IMR-90 (cell line): ENCODE measurements around the gene STX1B. TPM values are rescaled to one million over a fixed set of nuclear protein-coding genes. Genes with fewer than 3 reads are reported as not detected.

Experiments
- ATAC-seq: fragments of 200-7000 bp; cut with Tn5 transposase; 2 replicates; pipeline ENCODE4 v1.9.1; 2020; ENCODE audit warnings: low read depth, mild to moderate bottlenecking, moderate library complexity
- BruUV-seq: library from RNA; stranded (reverse); fragments of 400-500 nt; replicated peaks from 2 replicates; lab custom pipeline; 2021; lab: Mats Ljungman, UMichigan
- CTCF ChIA-PET: fragments of 300-600 bp; formaldehyde crosslinking; extraction: SDS; loops from one replicate; lab custom pipeline; 2021; ENCODE audit warnings: antibody characterized with exemption; lab: Yijun Ruan, JAX
- POLR2A ChIA-PET: fragments of 300-600 bp; sonication (Branson Sonifier 250); formaldehyde crosslinking; loops from one replicate; lab custom pipeline; 2022; ENCODE audit warnings: antibody characterized with exemption; ENCODE audit not compliant: unreplicated experiment; lab: Charles Lee
- DNase-seq: peaks from one replicate; pipeline ENCODE4 v3.0.0; 2013
- H2AFZ ChIP-seq: replicated peaks from 2 replicates; pipeline ENCODE3; 2013; ENCODE audit warnings: low read length, mild to moderate bottlenecking; ENCODE audit not compliant: poor library complexity
- H2AK5ac ChIP-seq: 2 replicates; pipeline ENCODE4 v1.6.1; 2013; ENCODE audit warnings: low read depth, low read length, inconsistent platforms
- H2AK9ac ChIP-seq: replicated peaks from 2 replicates; pipeline ENCODE3; 2013; ENCODE audit warnings: mild to moderate bottlenecking, low read depth, low read length, moderate library complexity; ENCODE audit not compliant: poor library complexity
- H2BK120ac ChIP-seq: 2 replicates; pipeline ENCODE4 v1.6.1; 2013; ENCODE audit warnings: low read depth, low read length, inconsistent platforms
- H2BK15ac ChIP-seq: 3 replicates; pipeline ENCODE4 v1.6.1; 2013; ENCODE audit warnings: low read depth, low read length, inconsistent platforms
- H2BK20ac ChIP-seq: 2 replicates; pipeline ENCODE4 v1.6.1; 2013; ENCODE audit warnings: low read depth, mild to moderate bottlenecking, inconsistent platforms, low read length, moderate library complexity
- H2BK5ac ChIP-seq: 2 replicates; pipeline ENCODE4 v1.6.1; 2013; ENCODE audit warnings: mild to moderate bottlenecking, low read depth, low read length, inconsistent platforms; ENCODE audit not compliant: poor library complexity, severe bottlenecking
- H3K14ac ChIP-seq: replicated peaks from 2 replicates; pipeline ENCODE4 v1.6.1; 2013; ENCODE audit warnings: low read depth, low read length, inconsistent platforms
- H3K18ac ChIP-seq: 2 replicates; pipeline ENCODE4 v1.6.1; 2013; ENCODE audit warnings: low read depth, low read length, control low read depth
- H3K23ac ChIP-seq: 2 replicates; pipeline ENCODE4 v1.6.1; 2013; ENCODE audit warnings: low read depth, low read length, inconsistent platforms
- H3K27ac ChIP-seq: 2 replicates; pipeline ENCODE4 v1.5.1; 2013; ENCODE audit warnings: mild to moderate bottlenecking, control low read depth, low read length; ENCODE audit not compliant: insufficient read depth
- H3K27me3 ChIP-seq: 2 replicates; pipeline ENCODE4 v1.6.1; 2013; ENCODE audit warnings: low read length; ENCODE audit not compliant: control insufficient read depth, insufficient read depth
- H3K36me3 ChIP-seq: 2 replicates; pipeline ENCODE4 v1.6.1; 2013; ENCODE audit warnings: low read length, mixed read lengths; ENCODE audit not compliant: control insufficient read depth, insufficient read depth
- H3K4ac ChIP-seq: 2 replicates; pipeline ENCODE4 v1.6.1; 2013; ENCODE audit warnings: low read depth, low read length, inconsistent platforms
- H3K4me1 ChIP-seq: 2 replicates; pipeline ENCODE4 v1.6.1; 2013; ENCODE audit warnings: low read length, mixed read lengths; ENCODE audit not compliant: control insufficient read depth, insufficient read depth
- H3K4me2 ChIP-seq: 2 replicates; pipeline ENCODE4 v1.6.1; 2013; ENCODE audit warnings: low read depth, mild to moderate bottlenecking, control low read depth, low read length, moderate library complexity
- H3K4me3 ChIP-seq: 2 replicates; pipeline ENCODE4 v1.5.1; 2013; ENCODE audit warnings: low read depth, mild to moderate bottlenecking, control low read depth, low read length, moderate library complexity; ENCODE audit not compliant: insufficient read depth
- H3K56ac ChIP-seq: 2 replicates; pipeline ENCODE4 v1.6.1; 2013; ENCODE audit warnings: low read length, inconsistent platforms; ENCODE audit not compliant: insufficient read depth; ENCODE audit errors: extremely low read depth
- H3K79me1 ChIP-seq, 2 experiments: 2 replicates each; pipeline ENCODE4 v1.6.1; 2013; ENCODE audit warnings: low read length in 2 of 2, inconsistent platforms in 1 of 2, low read depth in 1 of 2
- H3K9ac ChIP-seq: 2 replicates; pipeline ENCODE4 v1.6.1; 2013; ENCODE audit warnings: low read depth, low read length, control low read depth
- H3K9me1 ChIP-seq: 2 replicates; pipeline ENCODE4 v1.6.1; 2013; ENCODE audit warnings: low read length, inconsistent platforms; ENCODE audit not compliant: insufficient read depth
- H3K9me3 ChIP-seq: 2 replicates; pipeline ENCODE4 v1.6.1; 2013; ENCODE audit warnings: low read length; ENCODE audit not compliant: control insufficient read depth, insufficient read depth
- H4K20me1 ChIP-seq: 2 replicates; pipeline ENCODE4 v1.6.1; 2013; ENCODE audit warnings: low read length, inconsistent platforms; ENCODE audit not compliant: insufficient read depth
- H4K5ac ChIP-seq: 2 replicates; pipeline ENCODE4 v1.6.1; 2013; ENCODE audit warnings: mild to moderate bottlenecking, low read depth, low read length, control low read depth
- H4K8ac ChIP-seq, 2 experiments: 2 replicates each; pipeline ENCODE4 v1.6.1; 2013; ENCODE audit warnings: low read depth in 2 of 2, low read length in 2 of 2, control low read depth in 1 of 2, inconsistent platforms in 1 of 2
- H4K91ac ChIP-seq: 2 replicates; pipeline ENCODE4 v1.6.1; 2013; ENCODE audit warnings: low read depth, low read length, inconsistent platforms; ENCODE audit not compliant: insufficient read depth
- BHLHE40 ChIP-seq: fragments of 150-350 bp; IDR thresholded peaks from 2 replicates; pipeline ENCODE4 v1.6.1; 2016; ENCODE audit warnings: mild to moderate bottlenecking, low read depth, low read length
- CEBPB ChIP-seq: IDR thresholded peaks from 2 replicates; pipeline ENCODE4 v1.6.1; 2012; ENCODE audit warnings: low read depth, low read length, improper control_type of control experiment
- CHD1 ChIP-seq: IDR thresholded peaks from 2 replicates; pipeline ENCODE4 v1.6.1; 2012; ENCODE audit warnings: low read depth, low read length, improper control_type of control experiment
- CTCF ChIP-seq: conservative IDR thresholded peaks from 2 replicates; pipeline ENCODE4 v1.5.1; 2012; ENCODE audit warnings: mild to moderate bottlenecking, low read depth, low read length, improper control_type of control experiment
- MAFK ChIP-seq: IDR thresholded peaks from 2 replicates; pipeline ENCODE4 v1.6.1; 2012; ENCODE audit warnings: low read depth, low read length, improper control_type of control experiment
- MXI1 ChIP-seq: IDR thresholded peaks from 2 replicates; pipeline ENCODE4 v1.6.1; 2012; ENCODE audit warnings: low read depth, mild to moderate bottlenecking, low read length, moderate library complexity, borderline replicate concordance
- POLR2A ChIP-seq: IDR thresholded peaks from 2 replicates; pipeline ENCODE4 v1.6.1; 2012; ENCODE audit warnings: mild to moderate bottlenecking, low read depth, low read length
- RCOR1 ChIP-seq: IDR thresholded peaks from 2 replicates; pipeline ENCODE4 v1.6.1; 2012; ENCODE audit warnings: mild to moderate bottlenecking, low read length, improper control_type of control experiment; ENCODE audit not compliant: insufficient replicate concordance
- RFX5 ChIP-seq: IDR thresholded peaks from 2 replicates; pipeline ENCODE4 v1.8.0; 2012; ENCODE audit warnings: low read depth, mild to moderate bottlenecking, low read length, moderate library complexity
- SMC3 ChIP-seq: fragments of 150-350 bp; IDR thresholded peaks from 2 replicates; pipeline ENCODE4 v1.6.1; 2016; ENCODE audit warnings: low read depth, mild to moderate bottlenecking, antibody characterized with exemption, low read length, moderate library complexity
- WGBS, 2 experiments: methylation state at CpG; one replicate each; pipeline versions ENCODE4 v1.1.5 to v1.1.7; 2013; ENCODE audit warnings: missing lambda C conversion rate in 2 of 2; ENCODE audit not compliant: insufficient read length in 1 of 2; ENCODE audit errors: extremely low coverage in 2 of 2; 5-methylcytosine and 5-hydroxymethylcytosine counted together
- dilution Hi-C: fragments of 300-500 bp; cut with HindIII; formaldehyde crosslinking; loops from one replicate; pipeline ENCODE4 v1.14.3; 2018; ENCODE audit warnings: low sequenced_read_pairs; ENCODE audit not compliant: unreplicated experiment
- in situ Hi-C: fragments of 300-500 bp; cut with MboI; formaldehyde crosslinking; loops from 3 replicates; pipeline ENCODE4 v1.14.3; 2019; ENCODE audit warnings: low sequenced_read_pairs, inconsistent platforms, mixed read lengths
- intact Hi-C: fragments of 100-400 bp; cut with micrococcal nuclease; formaldehyde crosslinking; loops from 2 replicates; pipeline ENCODE4 v1.10.0; 2022
- polyA plus RNA-seq, 3 experiments: library from polyadenylated mRNA; depleted of rRNA; stranded (reverse); fragments of >200 nt; gene quantifications; 2 replicates each; pipeline ENCODE4 v1.2.3, GENCODE V29; 2012; ENCODE audit warnings: low replicate concordance in 1 of 3
- total RNA-seq: library from RNA; depleted of rRNA; stranded (reverse); fragments of >200 nt; gene quantifications from 2 replicates; pipeline ENCODE4 v1.2.3, GENCODE V29; 2012

Gene STX1B
- total and polyA plus RNA-seq, 2 of the 4 experiments (the other 2 are of a cell fraction), result 3.9 to 14.9 TPM

- Histone ChIP-seq H3K4ac (no peak overlapping the region), H3K27ac (no peak overlapping the region), H3K27me3 (no peaks in the 10 kb centered on the region), H3K4me1 (peaks cover 13% of the 10 kb centered on the region), H2BK15ac (no peak overlapping the region), H3K4me3 (no peak overlapping the region), H3K56ac (no peak overlapping the region), H2AFZ (no peak overlapping the region), H3K9me3 (no peaks in the 10 kb centered on the region), H3K9me1 (peaks cover 11% of the 10 kb centered on the region; the same call in 1 of the 2 replicates), H2AK5ac (no peak overlapping the region), H3K79me1 (peaks cover 28 to 47% of the 10 kb centered on the region in 2 experiments), H2BK5ac (no peak overlapping the region), H2BK120ac (no peak overlapping the region), H3K9ac (no peak overlapping the region), H4K5ac (no peak overlapping the region), H3K23ac (no peak overlapping the region), H2BK20ac (no peak overlapping the region), H4K20me1 (peaks cover 17% of the 10 kb centered on the region), H3K36me3 (peaks cover 8% of the 10 kb centered on the region), H3K4me2 (no peak overlapping the region), H4K91ac (no peak overlapping the region), H3K18ac (no peak overlapping the region), H3K14ac (no peak overlapping the region), H4K8ac (no peak overlapping the region), H2AK9ac (no peak overlapping the region)
- POLR2A ChIA-PET, result no interaction called here
- intact Hi-C loops (loop anchor here (5.0 to 10.0 kb wide), 3 partner anchors 120 to 910 kb away; partner anchors contain the start of genes ZNF646 and ZNF668), dilution Hi-C loops (no loop called here), in situ Hi-C loops (no loop called here)
- CTCF ChIA-PET, result no interaction called here
- DNase-seq, result no peak
- no peak for TF ChIP-seq MAFK
- TF ChIP-seq RCOR1, result no peak
- TF ChIP-seq SMC3, result no peak
- TF ChIP-seq CEBPB, result no peak
- TF ChIP-seq RFX5, result no peak
- no peak for TF ChIP-seq MXI1
- no peak for TF ChIP-seq POLR2A
- no peak for TF ChIP-seq BHLHE40
- TF ChIP-seq CHD1, result no peak
- TF ChIP-seq CTCF, result no peak
- no TSS peak for BruUV-seq
- 87% methylated on average over 4 of the region's 8 CpGs; no CpG with 5 or more reads in 1 of the 2 experiments for WGBS, 2 experiments
- ATAC-seq, result no peak
Measured at GRCh38 chr16:30954993-30955392, 55.4 kb downstream of the STX1B start.
